Measurements from ENCODE around the gene STAC3. TPM values are rescaled to one million over a fixed set of nuclear protein-coding genes. Genes with fewer than 3 reads are reported as not detected.
A peak's percentile ranks its signal among the peaks of the same experiment; 100 is the strongest.

The STAC3 gene
- total RNA-seq, 1 donor from 2014 or later: 2.3 TPM

- ATAC-seq: no peak
- peak; percentile 31 for DNase-seq (ENCODE audit: low spot score)
Observed at GRCh38 chr12:57255916-57256315, 4.9 kb upstream of the STAC3 start.

DNA sequence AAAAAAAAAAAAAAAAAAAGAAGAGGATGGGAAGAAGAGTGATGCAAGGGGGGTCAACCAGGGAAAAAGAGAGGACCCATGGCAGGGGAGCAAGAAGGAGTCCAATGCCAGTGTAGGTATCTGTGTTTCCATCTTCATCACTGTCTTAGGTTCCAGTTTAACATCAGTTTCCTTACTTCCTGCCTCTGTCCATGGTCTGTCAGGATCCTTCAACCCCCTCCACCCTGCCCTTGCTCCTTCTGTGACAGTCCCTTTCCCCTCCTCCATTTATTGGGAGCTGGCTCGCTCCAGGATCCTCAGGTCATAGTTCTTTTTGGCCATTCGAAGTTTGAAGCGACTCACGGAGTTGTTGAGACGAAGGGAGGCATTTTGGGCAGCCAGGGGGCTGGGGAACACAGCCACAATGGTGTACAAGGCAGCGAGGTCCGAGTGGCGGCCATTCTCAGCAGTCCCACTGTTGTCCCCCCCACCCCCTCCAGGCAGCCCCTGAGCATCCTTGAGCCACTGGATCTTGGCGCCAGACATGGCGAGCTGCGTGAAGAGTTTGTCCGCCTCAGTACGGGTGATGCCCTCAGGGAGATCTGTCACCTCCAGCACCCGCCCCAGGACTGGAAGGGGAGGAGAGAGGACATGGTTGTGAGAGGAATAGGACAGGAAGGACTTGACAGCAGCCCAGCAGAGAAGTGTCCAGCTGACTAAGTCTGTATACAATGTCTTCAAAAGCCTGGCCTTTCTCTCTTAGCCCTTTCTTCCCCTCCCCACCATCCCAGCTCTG lies 3.7 kb upstream of the STAC3 start:
- no peak for DNase-seq (ENCODE audit: low spot score)
- ATAC-seq: no peak

- no peak for ATAC-seq
- no peak for DNase-seq (ENCODE audit: low spot score)
Observed at GRCh38 chr12:57250541-57250940, 446 bp downstream of the STAC3 start.

DNA sequence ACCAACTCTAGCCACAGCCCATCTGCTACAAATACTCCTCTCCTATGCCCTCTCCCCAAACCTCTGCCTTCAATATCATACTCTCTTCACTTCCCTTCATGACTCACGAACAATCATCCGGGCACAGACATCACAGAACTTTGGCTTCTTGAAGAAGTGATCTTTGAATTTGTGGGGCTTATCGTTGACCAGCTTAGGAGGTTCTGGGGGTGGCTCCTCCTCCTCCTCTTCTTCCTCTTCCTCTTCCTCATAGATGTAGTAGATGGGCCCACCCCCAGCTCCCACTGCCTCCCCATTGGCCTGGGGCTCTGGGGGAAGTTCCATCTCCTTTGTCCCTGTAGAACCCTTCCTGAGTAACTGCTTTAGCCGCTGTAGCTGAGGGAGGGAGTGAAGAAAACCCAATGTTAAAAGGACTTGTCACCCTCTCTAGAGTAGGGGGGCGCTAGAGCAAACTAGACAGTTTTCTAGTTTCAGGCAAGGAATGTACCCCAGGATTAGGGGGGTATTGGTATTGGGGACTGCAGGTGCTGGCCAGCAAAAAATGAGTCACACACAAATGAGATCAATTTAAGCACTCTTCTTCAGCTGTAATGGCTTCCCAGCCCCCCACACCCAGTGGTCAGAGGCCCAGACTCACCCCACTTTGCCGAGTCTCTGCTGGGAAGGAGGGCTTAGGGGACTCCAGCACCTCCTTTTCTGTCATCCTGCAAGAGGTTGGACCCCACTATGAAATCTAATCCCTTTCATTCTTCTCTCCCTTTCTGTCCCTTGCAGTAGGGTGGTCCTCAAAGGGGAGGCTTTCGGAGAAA lies 1.8 kb downstream of the STAC3 start:
- ATAC-seq: peak; percentile 14
- no peak for DNase-seq (ENCODE audit: low spot score)

DNA sequence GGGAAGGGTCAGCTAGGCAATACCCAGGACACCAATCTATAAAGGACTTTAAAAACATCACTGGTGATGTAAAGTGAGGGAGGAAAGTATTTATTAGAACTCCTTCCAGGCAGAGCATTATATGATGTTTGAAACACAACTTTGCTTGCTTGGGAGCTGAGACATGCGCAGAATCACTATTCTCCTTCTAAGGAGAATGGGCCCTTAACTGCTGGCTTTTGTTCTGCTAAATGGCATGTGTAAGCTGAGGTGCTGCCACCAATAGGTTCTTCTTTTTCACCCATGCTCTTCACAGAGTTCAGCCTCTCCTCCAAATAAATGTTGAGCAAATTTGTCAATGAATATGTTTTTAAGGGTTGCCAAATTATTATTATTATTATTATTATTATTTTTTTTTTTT lies 3.9 kb downstream of the STAC3 start:
- ATAC-seq: no peak
- no peak for DNase-seq (ENCODE audit: low spot score)

DNA sequence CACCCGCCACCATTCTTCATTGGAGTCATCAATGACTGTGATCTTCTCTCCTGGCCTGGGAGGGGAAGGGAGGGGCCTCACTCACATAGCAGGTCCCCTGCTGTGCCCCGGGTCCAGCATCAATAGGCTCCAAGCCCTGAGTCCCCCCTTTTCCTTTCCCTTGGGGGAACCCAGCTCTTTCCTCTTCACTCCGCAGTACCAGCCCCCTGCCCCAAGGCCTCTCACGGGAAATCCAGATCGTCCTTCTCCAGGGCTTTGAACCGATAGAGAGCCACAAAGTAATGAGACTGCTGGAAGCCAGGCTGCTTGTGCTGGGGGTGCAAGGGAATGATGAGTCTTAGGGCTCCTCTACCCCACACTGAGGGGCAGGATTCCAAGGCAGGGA lies 6.7 kb downstream of the STAC3 start:
- no peak for DNase-seq (ENCODE audit: low spot score)
- ATAC-seq: no peak

DNA sequence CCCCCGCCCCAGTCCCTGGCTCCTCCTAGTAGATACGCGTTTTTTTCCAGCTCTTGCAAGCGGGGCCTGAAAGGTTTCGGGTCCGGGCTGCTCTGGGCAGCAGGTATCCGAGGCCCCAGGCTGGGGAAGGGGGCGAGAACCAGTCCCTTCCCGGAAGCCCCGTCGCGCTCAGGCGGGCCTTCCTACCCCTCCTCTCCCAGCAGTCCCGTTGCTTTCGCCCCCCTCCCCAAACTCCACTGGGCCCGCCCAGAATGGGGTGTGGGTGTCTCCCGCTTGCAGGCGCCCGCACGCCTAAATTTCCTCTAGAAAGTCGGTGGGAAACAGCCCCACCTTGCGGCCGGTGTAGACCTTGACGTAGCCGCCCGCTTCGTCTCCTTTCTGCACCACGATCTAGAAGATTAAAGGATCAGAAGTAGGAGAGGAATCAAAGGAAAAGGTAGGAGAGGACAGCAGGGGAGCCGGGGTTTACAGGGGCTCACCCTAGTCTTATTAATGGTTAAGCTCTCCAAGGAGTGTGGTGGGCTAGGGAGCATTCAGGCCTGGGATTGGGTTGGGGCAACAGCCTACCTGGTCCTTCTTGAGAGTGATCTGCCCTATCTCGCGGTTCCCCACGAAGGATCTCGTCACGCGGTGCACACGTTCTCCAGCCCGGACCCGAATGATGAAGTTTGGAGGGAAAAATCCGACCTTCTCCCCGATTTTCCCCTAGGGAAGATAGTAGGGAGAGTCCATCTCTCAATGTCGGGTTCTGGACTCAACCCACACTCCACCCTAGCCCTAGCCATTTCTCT lies 7.3 kb downstream of the STAC3 start:
- ATAC-seq (peak; percentile 55), DNase-seq (ENCODE audit: low spot score) (peak; percentile 82)

GRCh38 chr12:57242691-57243454 lies 8.1 kb downstream of the STAC3 start:
- ATAC-seq (peak; percentile 33), DNase-seq (ENCODE audit: low spot score) (no peak)

- DNase-seq (ENCODE audit: low spot score): peak; percentile 79
- ATAC-seq: peak; percentile 43
Observed at GRCh38 chr12:57242329-57242690, 8.7 kb downstream of the STAC3 start.

DNA sequence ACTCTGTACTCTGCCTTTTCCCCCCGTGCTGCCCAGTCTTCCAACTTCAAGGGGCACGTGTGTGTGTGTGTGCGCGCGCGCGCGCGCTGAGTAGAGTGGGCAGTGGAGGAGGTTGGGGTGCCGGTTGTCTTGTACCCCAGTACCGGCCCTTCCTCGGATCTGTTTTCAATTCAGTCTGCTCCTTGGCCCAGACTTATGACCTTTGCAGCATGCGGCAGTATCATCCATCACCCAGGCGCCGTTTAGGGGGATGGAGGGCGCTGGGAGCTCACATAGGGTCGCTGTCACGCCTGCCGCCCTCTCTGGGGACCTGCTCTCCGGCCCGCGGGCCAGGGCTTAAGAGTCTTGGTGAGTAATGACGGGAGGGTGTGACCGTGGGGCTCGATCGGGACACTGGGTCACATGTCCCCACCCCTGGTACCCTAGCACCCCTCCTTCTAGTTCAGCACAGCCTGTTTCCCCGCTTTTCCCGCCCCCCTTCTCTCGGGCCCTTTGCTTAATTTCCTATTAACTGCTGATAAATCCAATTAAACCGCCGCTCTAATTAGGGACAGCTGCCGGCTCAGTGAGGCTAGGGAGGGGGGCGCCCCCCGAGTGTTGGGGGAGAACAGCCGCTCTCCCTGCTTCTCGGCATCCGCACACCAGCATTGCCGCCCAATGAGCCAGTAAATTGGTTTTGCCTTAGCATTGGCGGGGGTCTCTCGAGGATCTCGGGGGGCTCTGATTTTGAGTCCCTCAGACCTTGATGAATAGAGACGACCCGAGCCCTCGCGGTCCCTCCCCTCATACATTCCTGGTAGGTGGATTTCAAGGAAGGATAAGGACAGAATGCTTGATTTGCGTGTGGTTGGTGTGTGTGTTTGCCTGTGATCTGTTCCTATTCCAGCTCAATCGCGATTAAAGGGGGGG lies 9.3 kb downstream of the STAC3 start:
- DNase-seq (ENCODE audit: low spot score): no peak
- no peak for ATAC-seq

DNA sequence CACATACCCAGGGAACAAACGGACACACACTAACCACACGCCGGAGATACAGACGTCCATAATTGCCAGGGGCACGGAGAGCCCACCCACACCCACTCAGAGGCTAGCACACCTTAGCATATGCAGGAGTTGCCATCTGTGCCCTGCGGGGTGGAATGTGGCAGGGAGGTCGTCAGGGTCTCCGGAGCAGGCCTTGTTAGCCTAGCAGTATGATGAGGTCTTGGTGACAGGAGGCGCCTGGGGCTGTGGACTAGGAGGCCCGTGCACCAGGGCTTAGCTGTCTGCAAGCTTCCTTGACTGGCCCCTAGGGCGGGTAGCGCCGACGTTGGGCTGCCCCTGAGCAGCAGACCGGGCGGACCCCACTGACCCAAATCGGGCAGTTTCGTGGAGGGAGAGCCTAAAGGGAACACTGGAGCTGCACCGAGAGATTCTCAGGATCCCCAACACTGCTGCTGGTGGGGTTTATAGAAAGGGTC lies 10.0 kb downstream of the STAC3 start:
- DNase-seq (ENCODE audit: low spot score): no peak
- no peak for ATAC-seq

DNA sequence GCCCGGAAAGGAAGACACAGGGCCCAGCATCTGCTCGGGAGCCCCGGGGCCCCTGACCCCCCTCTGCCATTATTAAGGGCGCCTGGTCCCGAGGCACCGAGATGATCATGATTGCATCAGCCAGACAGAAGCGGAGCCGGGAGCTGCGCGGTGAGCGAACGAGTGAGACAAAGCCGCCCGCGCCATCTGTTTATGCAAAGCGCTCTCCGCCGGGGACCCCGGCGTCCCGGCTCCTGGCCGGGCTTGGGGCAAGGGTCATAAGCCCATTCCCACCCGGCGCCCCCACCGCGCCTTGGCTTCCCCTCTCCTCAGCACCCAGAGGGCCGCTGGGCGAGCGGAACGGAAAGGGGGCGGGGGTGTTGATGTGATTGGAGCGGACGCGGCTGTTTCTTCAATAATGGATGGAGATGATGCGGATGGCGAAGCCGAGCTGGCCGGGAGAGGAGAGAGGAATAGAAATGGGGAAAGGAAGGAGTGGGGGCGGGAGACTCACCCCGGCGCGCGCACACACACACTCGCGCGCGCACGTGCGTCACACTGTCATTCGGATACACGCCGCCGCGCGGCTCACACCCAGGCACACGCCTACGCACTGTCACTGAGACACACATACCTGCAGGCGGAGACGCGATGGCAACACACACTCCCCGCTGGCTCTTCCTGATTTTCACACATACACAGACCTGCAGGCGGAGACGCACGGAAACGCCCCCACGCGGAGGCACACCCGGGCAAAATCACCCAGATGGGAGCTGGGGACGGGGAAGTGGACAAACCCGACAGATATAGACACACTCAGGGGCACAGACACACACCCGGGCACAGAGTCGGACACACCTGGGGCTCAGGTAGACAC lies 10.7 kb downstream of the STAC3 start:
- ATAC-seq (peak; percentile 7), DNase-seq (ENCODE audit: low spot score) (no peak)

GRCh38 chr12:57239587-57240065 lies 11.4 kb downstream of the STAC3 start:
- ATAC-seq (no peak), DNase-seq (ENCODE audit: low spot score) (no peak)

DNA sequence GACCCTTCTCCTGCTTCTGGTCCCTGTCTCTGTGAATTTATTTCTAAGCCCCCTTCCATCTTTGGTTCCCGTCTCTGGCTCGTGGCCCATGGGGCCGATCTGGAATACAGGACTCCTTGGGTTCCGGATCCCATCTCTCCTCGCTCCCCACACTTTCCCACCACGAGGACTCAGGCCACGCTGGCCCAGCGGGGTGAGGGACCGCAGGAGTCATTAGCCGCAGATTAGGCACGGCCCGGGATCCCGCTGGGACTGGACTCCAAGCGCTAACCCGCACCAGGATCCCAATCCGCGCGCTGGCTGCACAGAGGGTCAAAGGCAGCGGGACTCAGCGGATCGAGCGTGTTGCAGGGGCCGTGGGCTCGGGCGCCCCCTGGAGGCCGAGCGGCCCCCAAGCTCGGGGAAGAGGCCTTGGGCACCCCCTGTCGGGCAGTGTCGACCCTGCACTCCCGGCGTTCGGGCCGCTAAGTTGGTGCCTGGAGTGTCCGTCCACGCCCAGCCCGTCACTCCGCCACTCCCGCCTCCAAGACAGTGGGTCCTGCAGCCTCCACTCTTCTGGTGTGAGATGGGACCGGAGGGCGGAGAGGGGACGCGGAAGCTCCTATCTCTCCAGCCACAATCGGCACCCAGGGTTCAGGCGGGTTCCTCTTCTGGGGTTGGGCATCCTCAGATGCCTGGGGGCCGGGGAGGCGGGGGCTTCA lies 12.0 kb downstream of the STAC3 start:
- DNase-seq (ENCODE audit: low spot score) (peak; percentile 89), ATAC-seq (peak; percentile 71)

DNA sequence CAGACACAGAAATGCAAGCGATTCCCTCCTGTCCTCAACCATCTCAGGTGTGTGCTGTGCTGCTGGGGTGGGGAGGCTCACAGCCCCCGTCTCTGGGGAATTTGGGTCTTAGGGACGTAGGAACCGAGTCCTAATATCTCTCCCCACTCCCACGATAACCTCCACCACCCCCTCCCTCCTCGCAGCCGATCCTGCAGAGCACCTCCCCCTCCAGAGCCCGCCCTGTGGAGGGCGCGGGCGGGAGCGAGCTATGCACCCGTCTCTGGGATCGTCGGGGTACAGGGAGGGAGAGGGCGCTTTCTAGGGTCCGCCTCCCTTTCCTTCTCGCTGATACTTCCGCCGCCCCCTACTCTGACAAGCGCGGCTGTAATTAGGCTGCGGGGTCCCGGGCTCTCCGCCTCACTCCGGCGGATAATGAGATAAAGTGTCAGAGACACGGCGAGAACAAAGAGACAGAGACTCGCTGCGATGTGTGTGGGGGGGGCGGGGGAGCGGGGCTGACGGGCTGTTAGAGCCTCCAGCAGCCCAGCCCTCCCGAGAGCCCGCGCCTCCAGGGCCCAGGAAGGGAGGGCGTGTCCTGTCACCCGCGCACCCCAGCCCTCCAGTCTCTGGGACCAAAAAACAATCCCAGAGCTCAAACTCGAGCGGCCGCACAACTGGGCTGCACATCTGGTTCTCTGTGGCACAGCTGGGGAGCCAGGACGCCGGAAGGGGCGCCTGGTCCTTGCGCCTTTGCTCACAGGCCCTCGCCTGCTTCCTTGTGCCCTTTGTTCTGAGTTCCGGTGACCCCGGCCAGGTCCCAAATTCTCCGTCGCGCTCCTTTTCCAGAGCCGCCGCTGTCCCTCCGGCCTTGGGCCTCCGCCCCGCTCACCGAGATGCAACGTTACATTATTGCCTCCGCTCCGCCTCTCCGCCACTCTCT lies 12.8 kb downstream of the STAC3 start:
- DNase-seq (ENCODE audit: low spot score) (no peak), ATAC-seq (no peak)

DNA sequence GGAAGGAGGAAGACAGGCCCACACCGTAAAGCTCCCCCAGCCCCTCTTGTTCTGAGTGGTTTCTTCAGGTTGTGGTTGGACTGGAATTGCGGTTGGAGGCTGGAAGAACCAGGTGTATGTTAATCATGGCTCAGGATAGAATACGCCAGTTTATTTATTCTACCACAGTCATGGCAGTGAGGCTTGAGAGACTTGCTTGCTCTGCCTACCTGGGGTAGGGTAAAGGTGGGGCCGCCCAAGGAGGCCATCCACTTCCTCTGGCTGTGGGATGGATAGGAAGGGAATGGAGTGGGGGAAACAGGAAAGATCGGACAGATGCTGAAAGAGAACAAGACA lies 13.4 kb downstream of the STAC3 start:
- ATAC-seq: no peak
- no peak for DNase-seq (ENCODE audit: low spot score)
